Left lung (tissue), 10 donors: ENCODE data around the gene BRSK2. TPM values are rescaled to one million over a fixed set of nuclear protein-coding genes. Genes with fewer than 3 reads are reported as not detected.

ENCODE experiments used
- ATAC-seq: fragments of 200-7000 bp; cut with Tn5 transposase; one replicate; pipeline ENCODE4 v1.9.1; 2020; ENCODE audit warnings: moderate library complexity
- DNase-seq, 4 donors: peaks; one replicate each; pipeline ENCODE4 v3.0.0-alpha.2; 2013 to 2020
- H3K27ac ChIP-seq, 2 donors: fragments of 200-600 bp; sonication (generic) in 1 of 2; one replicate each; pipeline versions ENCODE4 v1.5.0 to v1.8.0; 2020 to 2021
- H3K27me3 ChIP-seq, 2 donors: fragments of 200-600 bp; sonication (generic) in 1 of 2; one replicate each; pipeline versions ENCODE4 v1.5.0 to v1.8.0; 2020 to 2021
- H3K36me3 ChIP-seq, 2 donors: fragments of 200-600 bp; sonication (generic) in 1 of 2; one replicate each; pipeline versions ENCODE4 v1.5.0 to v1.8.0; 2020 to 2021
- H3K4me1 ChIP-seq, 2 donors: fragments of 200-600 bp; one replicate each; pipeline ENCODE4 v1.8.0; 2021
- H3K4me3 ChIP-seq, 2 donors: fragments of 200-600 bp; sonication (generic) in 1 of 2; one replicate each; pipeline versions ENCODE4 v1.5.0 to v1.8.0; 2020 to 2021; ENCODE audit warnings: mild to moderate bottlenecking in 1 of 2
- H3K9me3 ChIP-seq, 2 donors: fragments of 200-600 bp; sonication (generic) in 1 of 2; one replicate each; pipeline versions ENCODE4 v1.5.0 to v1.8.0; 2020 to 2021
- CTCF ChIP-seq, 2 donors: fragments of 200-600 bp; sonication (generic) in 1 of 2; IDR thresholded peaks; one replicate each; pipeline versions ENCODE4 v1.5.0 to v1.8.0; 2021; ENCODE audit warnings: antibody characterized with exemption in 2 of 2
- intact Hi-C, 2 donors: fragments of 100-400 bp; cut with DNase I; formaldehyde crosslinking; loops; one replicate each; pipeline versions ENCODE4 v1.11.2 to v1.14.2; 2022
- polyA plus RNA-seq, 6 donors: library from polyadenylated mRNA; unstranded; fragments of 120-200 nt; gene quantifications; one replicate each; pipeline ENCODE4 v1.2.1, GENCODE V29; 2013; ENCODE audit not compliant: insufficient read length in 6 of 6
- total RNA-seq, 2 donors: library from RNA; stranded (reverse); fragmentation: NEBNext Ultra II Directional; extraction: Animal tissue kit (Norgen Biotek cat#: 25700); gene quantifications; one replicate each; pipeline ENCODE4 v1.2.1, GENCODE V29; 2021
- donor health status: DM: no; HTN: yes; CAD: no.
- donor health status: DM: no; HTN: no; CAD: no.

Gene BRSK2
- total and polyA plus RNA-seq, 8 donors: 0.13 to 1.1 (median 0.69) TPM

- intact Hi-C loops: no loop called here
- Histone ChIP-seq H3K9me3 (peaks cover 0 to 5% of the 10 kb centered on the region in 2 donors), H3K36me3 (peaks cover 0 to 48% of the 10 kb centered on the region in 2 donors), H3K27ac (no peak overlapping the region), H3K4me3 (no peak overlapping the region), H3K4me1 (no peaks in the 10 kb centered on the region), H3K27me3 (no peaks in the 10 kb centered on the region)
- no peak for TF ChIP-seq CTCF (IDR thresholded peaks at IDR 0.05)
- DNase-seq: no peak
- no peak for ATAC-seq
These were observed 77.5 kb downstream of the BRSK2 start for GRCh38 chr11:1467270-1467669.

- no peak for TF ChIP-seq CTCF (IDR thresholded peaks at IDR 0.05)
- ATAC-seq (no peak), DNase-seq (no peak)
- Histone ChIP-seq H3K4me3 (no peak overlapping the region), H3K27me3 (no peaks in the 10 kb centered on the region), H3K36me3 (peaks cover 0 to 56% of the 10 kb centered on the region in 2 donors), H3K4me1 (no peaks in the 10 kb centered on the region), H3K9me3 (peaks cover 0 to 5% of the 10 kb centered on the region in 2 donors), H3K27ac (no peak overlapping the region)
- intact Hi-C loops: no loop called here
These were observed 78.3 kb downstream of the BRSK2 start for GRCh38 chr11:1468002-1468401.

GRCh38 chr11:1468473-1469066 is 78.8 kb downstream of the BRSK2 start:
- no peaks in the 10 kb centered on the region for H3K27me3 ChIP-seq
- H3K4me1 ChIP-seq: no peaks in the 10 kb centered on the region
- peaks cover 0 to 3% of the 10 kb centered on the region in 2 donors for H3K9me3 ChIP-seq
- no peak for TF ChIP-seq CTCF (IDR thresholded peaks at IDR 0.05)
- H3K36me3 ChIP-seq: peaks cover 0 to 61% of the 10 kb centered on the region in 2 donors
- intact Hi-C loops: no loop called here
- ATAC-seq (no peak), DNase-seq (peak in 1 of 4 donors; percentile 58)
- no peak overlapping the region for H3K4me3 ChIP-seq
- no peak overlapping the region for H3K27ac ChIP-seq

GRCh38 chr11:1469287-1469910 is 79.7 kb downstream of the BRSK2 start:
- Histone ChIP-seq H3K27ac (no peak overlapping the region), H3K4me1 (no peaks in the 10 kb centered on the region), H3K36me3 (peaks cover 0 to 70% of the 10 kb centered on the region in 2 donors), H3K27me3 (no peaks in the 10 kb centered on the region), H3K4me3 (no peak overlapping the region), H3K9me3 (no peaks in the 10 kb centered on the region)
- no peak for TF ChIP-seq CTCF (IDR thresholded peaks at IDR 0.05)
- DNase-seq (peak in 1 of 4 donors; percentile 62), ATAC-seq (no peak)
- intact Hi-C loops: no loop called here

GRCh38 chr11:1469911-1470680 is 80.4 kb downstream of the BRSK2 start:
- ATAC-seq: no peak
- no peaks in the 10 kb centered on the region for H3K4me1 ChIP-seq
- H3K9me3 ChIP-seq: no peaks in the 10 kb centered on the region
- no peak for TF ChIP-seq CTCF (IDR thresholded peaks at IDR 0.05)
- DNase-seq: peak in 1 of 4 donors; percentile 71
- H3K36me3 ChIP-seq: peaks cover 0 to 73% of the 10 kb centered on the region in 2 donors
- no peak overlapping the region for H3K27ac ChIP-seq
- intact Hi-C loops: no loop called here
- H3K27me3 ChIP-seq: no peaks in the 10 kb centered on the region
- H3K4me3 ChIP-seq: no peak overlapping the region
